GM19324 (cell line): Measurements from ENCODE around the gene ABO.
"Not testable (repeated sequence)": the region's sequence is repeated elsewhere in the genome, so short reads cannot be mapped to it uniquely, and the experiment has no call there.

Source experiments
- ATAC-seq: cut with Tn5 transposase; IDR thresholded peaks from one replicate; pipeline ENCODE4 v1.9.1; 2021; ENCODE audit warnings: mild to moderate bottlenecking, moderate library complexity; ENCODE audit not compliant: unreplicated experiment, low FRiP score

The ABO gene

DNA sequence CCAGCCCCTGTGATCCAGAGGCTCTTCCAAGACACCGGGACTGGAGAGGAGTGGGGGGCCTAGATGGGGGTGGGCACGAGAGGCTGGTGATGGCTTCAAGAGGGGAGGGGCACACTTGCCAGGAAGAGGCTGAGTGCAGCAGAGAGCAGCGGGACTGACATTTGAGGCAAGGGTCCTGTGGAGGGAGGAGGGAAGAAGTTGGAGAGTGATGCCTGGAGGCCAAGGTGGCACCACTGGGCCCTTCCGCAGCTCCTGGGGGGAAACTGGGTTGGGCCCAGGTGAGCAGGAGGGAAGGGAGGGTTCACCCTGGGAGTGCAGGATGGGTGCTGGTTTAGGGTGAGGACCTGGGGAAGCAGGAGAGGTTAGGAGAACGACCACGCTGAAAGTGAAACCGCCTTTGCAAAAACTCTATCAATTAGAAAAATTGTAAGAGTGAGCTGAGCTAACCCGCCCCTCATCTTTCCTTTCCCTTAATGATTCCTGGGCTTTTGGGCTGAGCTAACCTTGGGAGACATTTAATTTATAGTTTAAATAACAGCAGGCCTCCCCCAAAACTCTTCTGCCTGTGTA, 26.2 kb downstream of the ABO start:
- no peak for ATAC-seq

DNA sequence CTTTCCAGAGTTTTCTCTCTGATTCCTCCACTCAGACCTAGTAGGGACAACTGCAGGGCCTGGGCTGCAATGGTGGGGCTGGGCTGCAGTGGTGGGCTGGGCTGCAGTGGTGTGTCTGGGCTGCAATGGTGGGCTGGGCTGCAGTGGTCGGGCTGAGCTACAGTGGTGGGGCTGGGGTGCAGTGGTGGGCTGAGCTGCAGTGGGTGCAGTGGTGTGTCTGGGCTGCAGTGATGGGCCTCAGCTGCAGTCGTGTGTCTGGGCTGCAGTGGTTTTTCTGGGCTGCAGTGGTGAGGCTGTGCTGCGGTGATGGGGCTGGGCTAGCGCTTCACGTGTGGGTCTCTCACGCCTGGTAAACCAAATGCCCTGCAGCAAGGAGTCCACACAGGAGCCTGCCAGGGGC, 27.4 kb downstream of the ABO start:
- ATAC-seq = no peak

DNA sequence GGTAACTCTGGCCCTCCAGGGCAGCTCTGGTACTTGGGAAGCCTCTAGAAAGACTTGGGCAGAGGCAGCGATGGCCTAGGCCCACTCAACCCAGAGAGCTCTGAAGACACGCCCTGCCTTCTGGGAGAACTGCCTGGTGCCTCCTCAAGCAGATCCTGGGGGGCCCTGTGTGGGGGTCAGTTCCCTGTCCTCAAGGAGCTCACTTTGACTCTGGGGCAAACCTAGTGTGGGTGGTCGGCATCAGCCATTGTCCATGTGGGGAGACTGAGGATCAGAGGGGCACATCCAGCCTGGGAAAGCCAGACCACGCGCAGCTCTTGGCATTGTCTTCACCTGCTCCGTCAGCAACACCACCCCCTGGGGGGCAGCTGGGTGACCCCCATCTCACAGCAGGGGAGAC, 28.0 kb downstream of the ABO start:
- no peak for ATAC-seq

DNA sequence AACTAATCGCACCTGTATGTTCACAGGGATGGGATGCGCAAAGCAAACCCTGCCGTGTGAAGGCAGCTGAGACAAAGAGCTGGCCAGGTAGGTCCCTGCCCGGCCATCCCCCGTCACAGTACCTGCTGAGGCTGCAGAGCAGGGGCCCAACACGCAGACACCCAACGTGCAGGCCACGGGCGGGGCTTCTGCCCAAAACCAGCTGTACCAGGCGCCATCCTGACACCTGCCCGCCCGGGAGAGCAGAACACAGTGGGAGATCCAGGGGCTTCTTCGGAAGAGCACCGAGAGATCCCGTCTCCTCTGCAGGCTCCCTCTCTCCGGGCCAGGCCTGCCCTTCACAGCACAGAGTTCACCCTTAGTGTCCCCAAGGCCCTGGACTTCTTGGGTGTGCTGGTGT, 28.4 kb downstream of the ABO start:
- no peak for ATAC-seq

DNA sequence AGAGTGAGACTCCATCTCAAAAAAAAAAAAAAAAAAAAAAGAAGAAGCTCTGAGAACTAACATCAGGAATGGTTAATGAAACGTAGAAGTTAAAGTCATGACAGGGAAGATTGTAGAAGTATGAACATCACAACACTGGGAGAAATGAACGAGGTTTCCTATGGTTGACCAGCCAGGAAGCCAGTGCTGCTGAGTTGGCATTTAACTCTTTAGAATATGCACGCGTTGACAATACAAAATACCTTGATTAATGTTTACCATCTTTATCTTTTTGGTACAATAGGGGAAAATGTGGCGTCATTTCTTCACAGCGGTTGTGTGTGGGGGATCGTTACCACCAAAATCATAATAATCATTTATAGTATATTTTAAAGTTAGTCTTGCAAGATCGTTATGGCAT, 32.0 kb downstream of the ABO start:
- no peak for ATAC-seq

DNA sequence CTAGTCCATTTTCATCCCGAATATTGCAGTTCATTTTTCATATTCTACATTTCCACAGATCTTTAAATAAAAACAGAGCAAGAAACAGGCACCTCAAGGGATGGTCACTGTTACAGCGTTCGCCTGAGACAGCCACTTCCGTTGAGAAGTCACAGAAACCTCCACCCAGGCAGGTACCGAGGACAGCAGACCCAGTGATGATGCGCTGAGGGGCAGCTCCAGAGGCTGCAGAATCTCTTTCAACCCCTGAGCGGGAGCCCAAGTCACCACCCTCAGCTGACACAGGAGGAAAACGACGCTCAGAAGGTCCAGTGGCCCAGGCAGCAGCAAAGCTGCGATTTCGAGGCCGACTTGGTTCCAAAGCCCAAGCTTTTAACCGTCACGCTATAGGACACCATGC, 32.8 kb downstream of the ABO start:
- ATAC-seq = no peak

DNA sequence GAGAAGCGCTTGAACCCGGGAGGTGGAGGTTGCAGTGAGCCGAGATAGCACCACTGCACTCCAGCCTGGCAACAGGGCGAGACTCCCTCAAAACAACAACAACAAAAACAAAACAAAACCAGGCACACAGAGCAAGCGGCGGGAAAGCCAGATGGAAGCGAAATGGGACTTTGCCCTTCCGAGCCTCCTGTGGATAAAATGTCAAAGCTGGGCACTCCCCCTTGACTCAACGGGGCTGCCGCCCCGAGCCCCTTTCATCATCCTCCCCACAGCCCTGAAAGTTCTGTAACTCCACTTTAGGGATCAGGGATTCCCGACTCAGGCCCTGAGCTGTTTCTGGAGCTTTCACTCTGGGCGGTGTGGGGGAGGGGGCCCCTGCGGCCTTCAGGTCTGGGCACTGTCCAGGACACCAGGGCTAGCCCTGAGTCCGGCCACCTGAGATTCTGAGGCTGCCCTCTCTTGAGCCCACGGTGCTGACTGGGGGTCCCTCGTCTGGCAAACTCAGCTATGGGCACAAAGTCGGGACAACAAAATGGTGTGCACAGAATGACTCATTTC, 35.4 kb downstream of the ABO start:
- ATAC-seq = no peak

DNA sequence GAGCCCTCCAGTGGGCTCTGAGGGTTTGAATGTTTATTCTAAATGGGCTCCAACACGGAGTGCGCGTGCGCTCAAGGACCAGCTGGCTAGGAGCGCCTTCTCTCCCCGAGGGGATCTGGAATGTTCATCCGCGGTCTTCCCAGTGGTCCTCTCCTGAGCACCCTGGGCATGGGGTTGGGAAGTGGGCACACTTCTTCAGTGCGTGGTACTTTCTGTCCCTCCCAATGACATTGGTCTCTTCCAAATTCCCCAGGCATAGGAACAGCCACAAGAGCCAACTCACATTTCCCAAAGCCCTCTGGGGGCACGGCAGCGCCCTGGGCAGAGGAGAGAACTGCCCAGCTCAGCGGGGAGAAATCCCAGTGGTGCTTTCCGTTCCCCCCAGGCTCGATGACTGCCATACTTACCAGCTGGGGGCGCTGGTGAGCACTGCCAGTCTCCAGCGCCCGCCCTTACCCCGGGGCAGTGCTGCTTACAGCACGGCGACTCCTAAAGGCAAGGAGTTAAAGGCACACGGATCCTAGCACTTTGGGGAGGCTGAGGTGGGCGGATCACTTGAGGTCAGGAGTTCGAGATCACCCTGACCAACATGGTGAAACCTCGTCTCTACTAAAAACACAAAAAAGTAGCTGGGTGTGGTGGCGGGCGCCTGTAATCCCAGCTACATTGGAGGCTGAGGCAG, 36.0 kb downstream of the ABO start:
- ATAC-seq = no peak

DNA sequence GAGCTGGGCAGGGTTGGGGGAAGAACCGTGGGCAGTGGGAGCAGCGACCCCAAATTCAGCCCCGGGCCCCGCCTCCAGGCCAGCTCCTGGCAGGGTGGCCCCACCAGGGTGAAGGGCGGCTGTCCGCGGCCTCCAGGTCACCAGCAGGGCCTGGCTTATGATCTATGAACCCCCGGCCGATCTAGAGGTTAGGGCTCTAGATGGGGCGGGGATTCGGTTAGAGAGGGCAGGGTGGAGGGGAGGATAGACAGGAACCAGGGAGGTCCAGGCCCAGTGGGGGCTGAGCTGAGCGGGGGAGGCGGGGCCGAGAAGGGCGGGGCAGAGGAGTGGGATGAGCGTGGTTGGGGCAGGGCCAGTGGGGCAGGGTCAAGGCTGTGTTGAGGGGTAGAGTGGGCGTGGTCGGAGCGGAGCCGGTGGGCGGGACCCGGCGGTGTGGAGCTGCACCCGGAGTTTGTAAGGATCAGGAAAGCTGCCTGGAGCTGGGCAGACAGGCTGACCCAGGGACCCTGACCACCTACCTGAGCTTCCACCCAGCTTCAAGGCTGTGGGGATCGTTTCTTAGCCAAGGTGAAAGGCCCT, 36.6 kb downstream of the ABO start:
- ATAC-seq = no peak

DNA sequence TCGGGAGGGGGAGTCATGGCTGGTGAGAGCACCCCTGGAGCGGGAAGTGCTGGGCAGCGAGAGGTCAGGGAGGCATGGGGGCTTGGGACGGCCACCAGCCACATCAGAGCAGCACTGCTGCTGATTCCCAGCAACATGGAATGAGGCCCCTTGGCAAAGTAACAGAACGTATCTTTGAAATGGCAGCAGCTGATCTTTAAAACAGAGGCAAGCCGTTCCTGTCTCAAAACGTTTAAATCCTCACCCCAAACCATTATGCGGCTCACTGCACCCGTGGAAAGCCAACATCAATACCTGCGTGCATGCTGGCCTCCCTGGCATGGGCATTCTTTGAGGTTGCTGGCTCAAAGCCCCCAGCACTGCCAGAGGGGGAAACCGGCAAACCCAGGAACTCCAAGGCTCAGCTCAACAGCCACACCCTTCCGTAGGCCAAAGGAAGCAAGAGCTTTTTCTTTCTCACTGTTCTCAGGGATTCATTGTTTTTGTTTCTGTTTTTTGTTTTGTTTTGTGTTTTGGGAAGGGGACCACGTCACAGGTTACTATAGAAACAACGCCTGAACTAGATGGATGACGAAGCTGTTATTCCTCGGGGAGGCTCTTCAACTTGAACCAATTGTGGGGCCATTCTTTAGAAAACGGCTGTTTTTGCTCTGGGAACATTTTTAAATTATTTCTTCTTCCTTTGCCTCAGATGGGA, 37.8 kb downstream of the ABO start:
- no peak for ATAC-seq

DNA sequence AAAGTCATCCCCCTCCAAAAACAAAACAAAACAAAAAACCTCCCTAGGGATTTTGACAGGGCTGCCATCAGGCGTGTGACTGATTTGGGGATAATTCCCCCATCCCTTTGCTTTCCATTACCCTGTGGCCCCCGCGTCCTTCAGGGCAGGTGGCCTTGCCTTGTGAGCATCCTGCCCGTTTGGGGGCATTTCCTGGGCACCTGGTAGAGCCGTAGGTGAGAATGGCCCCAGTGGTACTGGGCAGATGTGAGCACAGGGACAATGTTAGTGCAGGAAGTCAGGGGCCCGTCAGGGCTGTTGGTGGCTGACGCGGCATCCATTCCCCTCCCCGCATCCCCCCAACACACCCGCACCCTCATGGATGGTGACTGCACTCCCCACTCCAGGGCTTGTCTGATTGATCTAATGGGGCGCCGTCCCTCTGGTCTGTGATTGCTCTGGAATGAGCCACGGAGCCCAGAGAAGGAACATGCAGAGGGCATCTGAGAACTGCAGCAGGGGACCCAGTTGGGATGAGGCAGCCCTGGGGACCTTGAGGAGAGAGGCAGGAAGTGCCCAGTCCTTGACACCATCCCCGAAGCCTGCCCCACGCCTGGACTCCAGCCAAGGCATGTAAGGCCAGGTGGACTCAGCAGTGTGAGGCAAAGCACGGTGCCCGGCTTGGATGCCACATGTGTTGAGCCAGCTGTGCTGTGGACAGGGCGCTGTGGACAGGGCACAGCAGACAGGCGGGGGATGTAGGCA, 38.5 kb downstream of the ABO start:
- ATAC-seq = not testable (repeated sequence)

DNA sequence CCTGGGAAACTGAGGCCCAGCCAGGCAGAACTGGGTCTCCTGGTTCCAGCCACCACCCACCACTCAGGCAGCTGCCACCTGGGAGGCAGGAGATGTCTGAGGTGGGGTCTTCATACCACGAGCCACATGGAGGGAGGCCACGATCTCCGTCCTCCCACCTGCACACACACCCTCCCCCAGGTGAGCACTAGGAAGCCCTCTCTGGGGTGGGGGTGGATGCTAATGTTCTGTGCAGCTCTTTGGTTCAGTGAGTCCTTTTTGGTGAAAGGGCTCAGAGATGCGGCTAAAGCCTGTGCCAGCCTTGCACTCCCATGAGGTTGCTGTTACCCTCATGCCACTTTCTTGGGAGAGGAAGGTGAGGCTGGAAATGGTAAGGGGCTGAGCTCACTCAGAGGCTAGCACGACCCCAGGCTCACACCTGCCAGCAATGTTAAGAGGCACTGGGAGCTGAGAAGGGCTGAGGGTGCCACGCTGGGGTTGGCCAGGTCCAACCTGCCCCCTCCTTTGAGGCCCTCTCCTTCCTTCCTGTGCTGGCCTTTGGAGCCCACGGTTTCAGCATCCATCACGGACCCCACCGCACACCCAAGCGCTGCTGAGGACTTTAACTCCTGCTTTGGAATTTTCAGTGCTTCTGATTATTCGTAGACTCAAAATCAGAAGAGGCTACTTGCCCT, 39.3 kb downstream of the ABO start:
- no peak for ATAC-seq

DNA sequence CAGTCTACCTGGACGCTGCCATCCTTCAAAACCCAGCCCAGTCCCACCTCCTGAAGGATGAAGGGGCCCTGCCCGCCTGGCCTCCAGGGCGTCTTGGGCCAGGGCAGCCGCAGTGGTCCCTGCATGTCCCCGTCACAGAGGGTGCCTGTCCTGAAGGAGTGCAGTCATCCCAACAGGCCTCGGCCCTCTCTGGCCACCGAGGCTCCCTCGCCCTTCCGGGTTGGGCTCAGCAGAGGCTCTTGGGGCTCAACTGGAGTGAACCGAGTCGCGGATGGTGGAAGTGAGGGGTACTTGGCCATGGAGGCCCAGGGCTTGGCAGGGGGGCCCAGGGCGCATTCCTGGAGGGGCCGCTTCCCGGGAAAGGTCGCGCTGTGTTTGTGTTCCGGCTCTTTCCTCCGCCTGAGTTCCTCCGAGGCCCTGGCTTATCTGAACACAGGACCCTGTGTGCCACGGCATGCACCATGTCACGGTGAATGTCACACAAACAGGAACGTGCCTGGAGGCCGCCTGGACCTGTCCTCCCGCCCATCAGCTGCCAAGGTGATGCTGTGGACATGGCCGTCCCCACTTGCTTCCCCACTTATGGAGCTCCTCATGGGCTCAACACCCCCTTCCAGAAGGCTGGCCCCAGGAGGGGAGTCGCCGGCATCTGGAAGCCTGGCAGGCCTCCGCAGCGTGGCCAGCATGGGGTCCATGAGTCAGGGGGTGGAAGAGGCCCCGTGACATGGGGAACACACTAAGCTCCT, 40.3 kb downstream of the ABO start:
- no peak for ATAC-seq

DNA sequence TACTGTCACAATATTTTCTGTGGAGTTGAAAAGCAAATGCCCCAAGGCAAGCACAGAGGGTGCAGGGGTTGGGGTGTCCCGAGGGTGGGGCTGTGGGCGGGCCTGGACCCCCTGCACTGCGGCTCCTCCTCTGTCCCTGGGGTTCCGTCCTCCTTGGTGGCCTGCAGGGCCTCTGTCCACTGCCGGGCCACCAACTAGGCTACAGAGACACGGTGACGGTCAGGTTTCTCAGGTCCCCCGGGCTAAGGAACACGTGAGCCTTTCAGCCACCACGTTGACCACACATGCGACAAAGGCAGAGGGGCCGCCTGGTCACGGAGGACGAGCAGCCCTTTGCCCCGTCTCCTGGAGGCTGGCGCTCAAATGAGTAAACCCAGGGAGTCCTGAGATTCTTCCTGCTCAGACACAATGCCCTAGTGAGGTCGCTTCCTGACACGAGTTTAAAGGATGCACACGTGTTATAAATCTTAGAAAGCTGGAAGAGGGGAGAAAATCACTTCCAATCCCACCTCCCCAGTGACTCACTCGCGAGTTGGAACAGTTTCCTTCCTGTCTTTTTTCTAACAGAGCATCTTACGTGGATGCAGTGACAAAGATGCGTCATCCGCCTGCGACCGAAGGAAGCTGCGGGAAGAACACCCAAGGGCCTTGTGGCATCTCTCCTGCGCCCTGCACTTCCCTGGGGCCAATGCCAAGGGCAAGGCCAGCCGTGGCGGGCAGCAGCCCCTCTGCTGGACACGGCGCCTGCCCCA, 41.1 kb downstream of the ABO start:
- ATAC-seq = no peak

DNA sequence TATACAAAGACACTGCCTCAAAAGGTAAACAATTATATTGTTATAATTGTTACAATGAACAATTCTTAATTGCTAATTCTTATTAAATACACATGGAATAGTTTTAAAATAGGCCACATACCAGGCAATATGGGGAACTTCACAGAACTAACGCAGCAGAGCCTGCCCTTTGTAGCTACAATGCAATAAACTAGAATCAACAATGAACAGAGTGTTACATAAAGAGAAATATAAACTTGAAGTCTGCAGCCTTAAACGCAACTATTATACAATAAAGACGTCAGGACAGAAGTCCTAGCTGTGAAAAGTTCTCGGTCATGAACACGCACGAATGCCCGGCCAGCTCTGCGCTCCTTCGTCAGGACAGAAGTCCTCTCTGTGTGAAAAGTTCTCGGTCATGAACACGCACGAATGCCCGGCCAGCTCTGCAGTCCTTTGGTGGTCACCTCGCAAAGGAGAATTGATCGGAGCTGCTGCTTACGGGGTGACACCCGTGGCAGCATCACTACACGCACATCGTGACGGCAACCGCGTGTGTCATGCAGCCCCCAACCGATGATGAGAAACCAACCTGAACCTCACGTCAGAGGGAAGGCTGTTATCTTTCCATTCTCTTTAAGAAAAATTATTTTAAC, 43.0 kb downstream of the ABO start:
- ATAC-seq = not testable (repeated sequence)

DNA sequence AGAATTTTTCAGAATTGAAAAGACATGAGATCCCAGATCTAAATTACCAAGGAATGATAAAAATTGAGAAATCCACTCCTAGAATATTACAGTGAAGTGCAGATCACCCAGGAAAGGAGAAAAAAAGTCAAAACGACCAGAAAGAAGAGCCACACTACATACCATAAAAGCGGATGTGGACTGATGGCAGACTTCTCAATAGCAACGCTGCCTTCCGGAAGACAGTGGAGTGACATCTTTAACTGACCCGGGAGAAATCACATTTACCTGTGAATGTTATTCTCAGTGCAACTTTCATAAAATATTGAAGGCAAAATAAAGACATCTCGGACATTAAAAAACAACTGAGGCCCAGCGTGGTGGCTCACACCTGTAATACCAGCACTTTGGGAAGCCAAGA, 44.5 kb downstream of the ABO start:
- ATAC-seq = not testable (repeated sequence)

DNA sequence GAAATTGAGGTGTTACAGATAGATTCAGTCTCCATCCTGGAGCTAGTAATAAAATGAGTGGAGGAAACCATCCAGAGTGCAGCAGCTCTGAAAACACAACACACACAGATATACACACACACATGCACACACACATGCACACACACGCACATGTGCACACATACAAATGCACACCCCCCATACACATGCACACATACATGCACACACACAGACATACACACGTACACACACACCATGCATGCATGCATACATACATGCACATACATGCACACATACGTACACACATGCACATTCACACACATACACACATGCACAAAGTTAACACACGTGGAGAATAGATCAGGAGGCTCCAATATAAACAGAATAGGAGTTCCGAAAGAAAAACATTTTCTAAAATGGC, 44.9 kb downstream of the ABO start:
- ATAC-seq = no peak

DNA sequence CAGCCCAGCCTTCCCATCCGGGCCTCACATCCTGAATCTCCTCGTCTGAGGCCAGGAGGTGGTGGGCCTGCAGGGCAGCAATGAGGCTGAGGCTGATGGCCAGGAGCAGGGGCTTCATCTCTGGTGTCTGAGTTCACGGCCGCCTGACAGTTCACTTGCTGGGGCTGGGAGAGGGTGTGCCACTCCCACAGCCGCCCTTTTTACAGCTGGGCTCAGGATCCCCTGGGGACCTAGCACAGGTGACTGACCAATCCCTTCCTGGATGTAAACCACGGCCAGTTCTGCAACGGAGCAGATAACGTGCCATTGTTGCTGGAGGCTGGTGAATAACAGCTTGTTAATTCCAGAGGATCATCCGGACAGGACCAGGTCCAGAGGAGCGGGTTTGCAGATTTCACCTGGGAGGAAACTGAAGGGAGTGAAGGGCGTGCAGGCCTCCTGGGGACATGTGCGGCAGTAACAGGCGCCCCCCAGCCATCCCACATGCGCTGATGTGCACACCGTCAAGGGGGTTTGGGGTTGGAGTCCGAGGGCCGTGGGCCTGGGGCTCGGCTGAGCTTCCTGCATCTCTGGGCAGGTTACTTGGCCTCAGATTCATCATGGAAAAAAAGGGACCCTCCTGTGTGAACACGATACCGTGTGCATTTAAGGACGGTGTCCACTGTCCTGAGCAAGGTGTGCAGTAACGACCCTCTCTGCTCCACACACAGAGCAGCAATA, 46.4 kb downstream of the ABO start:
- not testable (repeated sequence) for ATAC-seq
